Measurements from ENCODE around the gene FFAR3. TPM values are rescaled to one million over a fixed set of nuclear protein-coding genes. Genes with fewer than 3 reads are reported as not detected.
A peak's percentile ranks its signal among the peaks of the same experiment; 100 is the strongest.

The FFAR3 gene
- total and polyA plus RNA-seq, 9 of the 15 experiments (the other 6 are each of a cell fraction or from before 2014, with no cell fraction given): not detected

DNA sequence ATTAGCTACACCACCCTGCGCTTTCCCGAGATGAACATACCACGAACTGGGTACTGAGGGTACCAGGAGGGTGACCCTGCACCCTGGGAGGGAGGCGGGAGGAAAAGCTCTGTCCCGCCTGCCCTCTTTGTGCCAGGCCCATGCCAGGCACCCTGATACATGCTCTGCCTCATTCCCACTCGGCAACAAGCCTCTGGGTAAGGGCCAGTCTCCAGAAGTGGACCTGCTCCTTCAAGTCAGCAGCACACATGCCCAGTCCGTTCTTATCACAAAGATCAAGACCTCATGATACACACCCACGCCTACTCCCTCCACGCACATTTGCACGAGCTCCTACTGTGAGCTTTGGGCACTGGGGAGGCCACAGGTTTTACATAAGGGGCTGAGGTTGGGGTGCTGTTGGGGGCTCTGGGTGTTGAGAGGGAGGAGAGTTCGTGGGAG is 12.6 kb upstream of the FFAR3 start:
- Histone ChIP-seq H3K9ac (ENCODE audit: insufficient read depth in 1 of 2, low read depth in 2 of 2, low read length in 2 of 2) (no peak overlapping the region), H3K79me2 (ENCODE audit: control insufficient read depth, insufficient read depth, low read length) (no peaks in the 10 kb centered on the region), H2AFZ (ENCODE audit: low read depth, low read length) (no peak overlapping the region), H3K27me3 (ENCODE audit: control insufficient read depth in 2 of 2, insufficient read depth in 2 of 2, low read length in 2 of 2) (0 out of 5 replicates have a peak, but pooled peaks cover 0 to 3% of the 10 kb centered on the region in 2 experiments), H4K20me1 (replicated peaks; ENCODE audit: control insufficient read depth, insufficient read depth, low read length) (no peaks in the 10 kb centered on the region), H3K9me3 (replicated peaks; ENCODE audit: control insufficient read depth, insufficient read depth, low read depth, low read length) (no peaks in the 10 kb centered on the region), H3K36me3 (ENCODE audit: control insufficient read depth, insufficient read depth, low read length) (no peaks in the 10 kb centered on the region), H3K27ac (ENCODE audit: extremely low read depth, low read depth, low read length) (no peak overlapping the region), H3K4me3 (no peak overlapping the region), H3K4me2 (ENCODE audit: insufficient read depth, low read length) (no peak overlapping the region), H3K9me1 (ENCODE audit: control insufficient read depth, insufficient read depth, low read length) (no peaks in the 10 kb centered on the region), H3K4me1 (replicated peaks in 1 of 2; ENCODE audit: control insufficient read depth in 2 of 2, insufficient read depth in 2 of 2, low read length in 2 of 2) (peaks cover 7 to 32% of the 10 kb centered on the region in 2 experiments; a peak in 3 of 5 replicates)
- 11% methylated on average over 10 of the region's 11 CpGs for WGBS (ENCODE audit: insufficient coverage, low coverage, missing lambda C conversion rate)
- TF ChIP-seq LCOR (CRISPR knock-in tag; IDR thresholded peaks at IDR 0.05) (no peak), ZKSCAN1 (IDR thresholded peaks at IDR 0.05; ENCODE audit: low read depth, low read length) (peak; percentile 66; the same call in 1 of the 2 replicates), L3MBTL2 (IDR thresholded peaks at IDR 0.05) (peak; percentile 26; the same call in 1 of the 2 replicates), SRSF9 (IDR thresholded peaks at IDR 0.05; ENCODE audit: borderline replicate concordance, low read depth, low read length) (no peak), EGR1 (conservative IDR thresholded peaks at IDR 0.05) (peak; percentile 62), SRSF3 (IDR thresholded peaks at IDR 0.05; ENCODE audit: insufficient read depth, low read length) (no peak)
- no peak for FAIRE-seq
- no peak for ATAC-seq
- peak in 1 of 4 experiments; percentile 4 for DNase-seq (ENCODE audit: extremely low read depth in 1 of 4, low spot score in 3 of 4)
- CTCF ChIA-PET (ENCODE audit: low intra/inter-chr PET ratio): no interaction called here
- POLR2A ChIA-PET: no interaction called here
- BruUV-seq (replicated peaks): no TSS peak
- intact Hi-C loops (cut with micrococcal nuclease): no loop called here
- in situ Hi-C loops (cut with MboI): no loop called here
